Gastrocnemius medialis (tissue), 4 donors: Measurements from ENCODE around the gene NHERF1. TPM values are rescaled to one million over a fixed set of nuclear protein-coding genes. Genes with fewer than 3 reads are reported as not detected.

Source experiments
- ATAC-seq, 2 donors: fragments of 150-250 bp; one replicate each; pipeline ENCODE4 v1.9.1; 2016
- DNase-seq, 2 donors: peaks; one replicate each; pipeline ENCODE4 v3.0.0-alpha.2; 2019
- H3K27ac ChIP-seq, 4 donors: fragments of 200-600 bp; sonication (generic); 1 replicate in 1 of 4; 2 replicates in 3 of 4; pipeline ENCODE4 v1.5.1; 2016 to 2018; ENCODE audit warnings: mild to moderate bottlenecking in 2 of 4, moderate library complexity in 1 of 4
- H3K27me3 ChIP-seq, 3 donors: fragments of 200-600 bp; sonication (generic) in 2 of 3; 1 replicate in 1 of 3; 2 replicates in 2 of 3; pipeline versions ENCODE4 v1.5.1 to v1.6.0; 2016 to 2019; ENCODE audit warnings: mild to moderate bottlenecking in 1 of 3, moderate library complexity in 1 of 3
- H3K36me3 ChIP-seq, 2 donors: fragments of 200-600 bp; sonication (generic) in 1 of 2; one replicate each; pipeline ENCODE4 v1.5.1; 2017 to 2018
- H3K4me1 ChIP-seq, 2 donors: fragments of 200-600 bp; sonication (generic) in 1 of 2; one replicate each; pipeline ENCODE4 v1.5.1; 2016 to 2017; ENCODE audit warnings: mild to moderate bottlenecking in 2 of 2
- H3K4me3 ChIP-seq, 4 donors: fragments of 200-600 bp; sonication (generic) in 3 of 4; 1 replicate in 1 of 4; 2 replicates in 3 of 4; pipeline ENCODE4 v1.5.1; 2016 to 2019; ENCODE audit warnings: mild to moderate bottlenecking in 2 of 4
- H3K9me3 ChIP-seq, 3 donors: fragments of 200-600 bp; sonication (generic) in 2 of 3; 1 replicate in 1 of 3; 2 replicates in 2 of 3; pipeline ENCODE4 v1.5.1; 2016 to 2019
- CTCF ChIP-seq, 5 experiments: fragments of 450-650 bp in 3 of 5; fragments of 200-600 bp in 2 of 5; sonication (generic) in 2 of 5; IDR thresholded peaks in 4 of 5; conservative IDR thresholded peaks in 1 of 5; 1 replicate in 4 of 5; 2 replicates in 1 of 5; pipeline ENCODE4 v1.5.1; 2016 to 2019; ENCODE audit warnings: antibody characterized with exemption in 5 of 5, mild to moderate bottlenecking in 3 of 5, moderate library complexity in 3 of 5
- POLR2A ChIP-seq, 2 donors: fragments of 450-650 bp; IDR thresholded peaks; one replicate each; pipeline ENCODE4 v1.6.1; 2017; ENCODE audit warnings: antibody characterized with exemption in 2 of 2, mild to moderate bottlenecking in 2 of 2, moderate library complexity in 2 of 2
- in situ Hi-C, 4 donors: fragments of 200-750 bp; cut with MboI; loops; one replicate each; pipeline versions ENCODE4 v1.15.0 to v1.8.0; 2017; ENCODE audit warnings: low sequenced_read_pairs in 4 of 4
- intact Hi-C: fragments of 100-400 bp; cut with DNase I; formaldehyde crosslinking; loops from one replicate; pipeline ENCODE4 v1.15.1; 2023; ENCODE audit warnings: low total_unique reads
- total RNA-seq, 4 donors: library from RNA; depleted of rRNA; stranded (reverse); fragments of >200 nt; gene quantifications; one replicate each; pipeline versions ENCODE4 v1.1.0 to v1.2.3, GENCODE V29; 2016

The NHERF1 gene
- total RNA-seq, 4 donors from 2014 or later = 3.8 to 5.6 (median 5.5) TPM

GRCh38 chr17:74798239-74798707 is 49.8 kb downstream of the NHERF1 start:
- H3K36me3 ChIP-seq = peaks cover 0 to 61% of the 10 kb centered on the region in 2 donors
- no peak overlapping the region for H3K27ac ChIP-seq
- H3K4me3 ChIP-seq = no peak overlapping the region
- in situ Hi-C loops = loop anchor here in 3 of 4 donors (10.0 kb wide), 1 partner anchor 67 kb away; no protein-coding TSS in a partner anchor
- H3K27me3 ChIP-seq = no peaks in the 10 kb centered on the region
- no peaks in the 10 kb centered on the region for H3K9me3 ChIP-seq
- H3K4me1 ChIP-seq = no peaks in the 10 kb centered on the region
- intact Hi-C loops = no loop called here
- ATAC-seq = no peak
- TF ChIP-seq POLR2A (IDR thresholded peaks at IDR 0.05) (no peak), CTCF (IDR thresholded peaks at IDR 0.05 in 4 of 5, conservative IDR thresholded peaks at IDR 0.05 in 1 of 5) (no peak)
- no peak for DNase-seq

- ATAC-seq = no peak
- DNase-seq = no peak
- Histone ChIP-seq H3K27me3 (no peaks in the 10 kb centered on the region), H3K36me3 (peaks cover 0 to 59% of the 10 kb centered on the region in 2 donors), H3K27ac (no peak overlapping the region), H3K4me3 (no peak overlapping the region), H3K9me3 (no peaks in the 10 kb centered on the region), H3K4me1 (no peaks in the 10 kb centered on the region)
- in situ Hi-C loops (loop anchor here in 3 of 4 donors (10.0 kb wide), 1 partner anchor 66 kb away; no protein-coding TSS in a partner anchor), intact Hi-C loops (no loop called here)
- TF ChIP-seq POLR2A (IDR thresholded peaks at IDR 0.05) = no peak
- no peak for TF ChIP-seq CTCF (IDR thresholded peaks at IDR 0.05 in 4 of 5, conservative IDR thresholded peaks at IDR 0.05 in 1 of 5)
Observed at GRCh38 chr17:74799097-74799496, 50.7 kb downstream of the NHERF1 start.

GRCh38 chr17:74800531-74800930 is 52.1 kb downstream of the NHERF1 start:
- H3K4me3 ChIP-seq = no peak overlapping the region
- H3K27ac ChIP-seq = no peak overlapping the region
- TF ChIP-seq CTCF (IDR thresholded peaks at IDR 0.05 in 4 of 5, conservative IDR thresholded peaks at IDR 0.05 in 1 of 5) = no peak
- no peak for TF ChIP-seq POLR2A (IDR thresholded peaks at IDR 0.05)
- DNase-seq = no peak
- no peaks in the 10 kb centered on the region for H3K4me1 ChIP-seq
- no peaks in the 10 kb centered on the region for H3K9me3 ChIP-seq
- in situ Hi-C loops = no loop called here
- no peaks in the 10 kb centered on the region for H3K27me3 ChIP-seq
- peaks cover 0 to 47% of the 10 kb centered on the region in 2 donors for H3K36me3 ChIP-seq
- intact Hi-C loops = no loop called here
- no peak for ATAC-seq

GRCh38 chr17:74801896-74802295 is 53.5 kb downstream of the NHERF1 start:
- ATAC-seq (no peak), DNase-seq (no peak)
- Histone ChIP-seq H3K4me1 (no peaks in the 10 kb centered on the region), H3K4me3 (no peak overlapping the region), H3K27me3 (no peaks in the 10 kb centered on the region), H3K9me3 (no peaks in the 10 kb centered on the region), H3K36me3 (peaks cover 0 to 35% of the 10 kb centered on the region in 2 donors), H3K27ac (no peak overlapping the region)
- intact Hi-C loops = no loop called here
- TF ChIP-seq POLR2A (IDR thresholded peaks at IDR 0.05) = no peak
- TF ChIP-seq CTCF (IDR thresholded peaks at IDR 0.05 in 4 of 5, conservative IDR thresholded peaks at IDR 0.05 in 1 of 5) = no peak
- in situ Hi-C loops = no loop called here

- in situ Hi-C loops = no loop called here
- Histone ChIP-seq H3K36me3 (peaks cover 0 to 23% of the 10 kb centered on the region in 2 donors), H3K9me3 (no peaks in the 10 kb centered on the region), H3K27me3 (no peaks in the 10 kb centered on the region), H3K4me1 (no peaks in the 10 kb centered on the region), H3K27ac (no peak overlapping the region), H3K4me3 (no peak overlapping the region)
- TF ChIP-seq POLR2A (IDR thresholded peaks at IDR 0.05) = no peak
- no peak for TF ChIP-seq CTCF (IDR thresholded peaks at IDR 0.05 in 4 of 5, conservative IDR thresholded peaks at IDR 0.05 in 1 of 5)
- DNase-seq (no peak), ATAC-seq (no peak)
- intact Hi-C loops = no loop called here
Observed at GRCh38 chr17:74803388-74803930, 55.0 kb downstream of the NHERF1 start.
